CMK (cell line): ENCODE results near the gene SLCO2A1.
"Not testable (repeated sequence)": the region's sequence is repeated elsewhere in the genome, so short reads cannot be mapped to it uniquely, and the experiment has no call there.

Experiments used
- DNase-seq: peaks from one replicate; pipeline ENCODE4 v3.0.0-alpha.2; 2010; ENCODE audit warnings: low read depth

The SLCO2A1 gene

GRCh38 chr3:134029734-134030378, at the start of gene SLCO2A1:
Gene SLCO2A1 (minus strand): TSS chr3:134029925. CDS start chr3:134029802, 123 bp downstream.
- no peak for DNase-seq

GRCh38 chr3:134079111-134079547, 49.4 kb upstream of the SLCO2A1 start:
- DNase-seq: no peak

GRCh38 chr3:134078169-134078831, 48.6 kb upstream of the SLCO2A1 start:
- no peak for DNase-seq

DNA sequence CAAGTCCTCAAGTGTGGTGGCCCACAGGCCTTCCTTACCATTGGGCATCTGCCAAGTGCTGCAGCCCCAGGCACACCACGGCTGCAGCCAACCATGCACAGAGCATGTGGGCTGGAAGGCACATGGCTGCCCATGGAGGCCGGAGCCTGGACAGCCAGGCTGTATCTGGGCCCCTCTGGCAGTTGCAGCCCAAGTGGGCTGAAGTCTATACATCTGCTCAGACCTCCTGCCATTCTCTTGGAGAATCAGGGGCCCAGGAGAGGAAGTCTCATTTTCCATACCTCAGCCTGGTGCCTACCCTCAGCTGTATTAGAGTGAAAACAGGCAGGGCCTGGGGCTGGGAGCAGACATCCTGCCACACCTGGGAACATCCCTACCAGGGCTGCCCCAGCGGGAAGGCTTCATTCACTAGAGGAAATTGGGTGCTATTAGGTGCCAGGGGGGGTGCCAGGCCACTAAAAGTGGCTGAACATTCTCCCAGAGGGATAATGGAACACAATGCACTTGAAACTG, 48.0 kb upstream of the SLCO2A1 start:
- no peak for DNase-seq

DNA sequence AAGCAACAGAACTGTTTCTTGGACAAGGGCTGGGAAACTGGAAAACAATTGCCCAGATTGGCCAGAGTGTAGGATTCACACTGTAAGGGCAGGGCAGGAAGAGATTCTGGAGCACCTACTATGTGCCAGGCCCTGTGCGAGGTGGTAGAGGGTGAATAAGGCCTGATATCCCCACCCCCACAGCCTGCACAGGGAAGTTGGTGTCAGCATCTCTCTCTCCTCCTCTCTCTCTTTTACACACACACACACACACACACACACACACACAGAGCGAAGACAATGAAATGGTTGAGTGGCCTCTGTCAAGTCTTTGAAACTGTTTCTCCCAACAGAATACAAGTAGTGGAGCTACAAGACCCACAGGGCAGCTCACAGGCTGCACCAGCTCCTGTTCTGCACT, 47.1 kb upstream of the SLCO2A1 start:
- no peak for DNase-seq

DNA sequence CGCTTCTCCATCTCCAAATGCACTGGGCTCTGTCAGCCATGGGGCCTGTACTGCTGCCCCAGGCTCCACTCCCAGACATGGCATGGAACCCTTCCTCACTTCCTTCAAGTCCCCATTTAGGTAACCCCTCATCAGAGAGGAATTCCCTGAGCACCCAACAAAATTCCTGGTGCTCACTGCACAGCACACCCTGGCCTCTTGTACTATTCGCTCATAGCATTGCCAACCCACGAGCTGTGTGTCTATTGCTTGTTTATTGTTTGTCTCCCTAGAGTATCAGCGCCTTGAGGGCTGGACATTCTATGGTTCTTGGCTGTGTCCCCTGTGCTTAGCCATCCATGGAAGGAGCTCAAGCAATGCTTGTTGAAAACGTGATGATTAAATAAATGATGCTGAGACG, 46.1 kb upstream of the SLCO2A1 start:
- no peak for DNase-seq

DNA sequence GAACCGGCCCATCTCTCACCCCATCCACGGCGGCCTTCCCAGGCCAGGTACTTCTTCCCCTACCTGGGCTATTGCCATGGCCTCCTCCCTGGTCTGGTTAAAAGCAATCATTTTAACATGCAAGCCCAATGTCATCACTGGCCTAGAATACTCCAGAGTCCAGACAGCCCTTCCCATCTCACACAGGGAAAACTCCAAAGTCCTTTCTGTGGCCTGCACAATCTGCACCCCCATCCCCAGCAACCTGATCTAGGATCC, 45.8 kb upstream of the SLCO2A1 start:
- no peak for DNase-seq

- no peak for DNase-seq
These were observed 45.3 kb upstream of the SLCO2A1 start for GRCh38 chr3:134074790-134075567.

GRCh38 chr3:134074001-134074789, 44.5 kb upstream of the SLCO2A1 start:
- DNase-seq: no peak

GRCh38 chr3:134073583-134073945, 43.8 kb upstream of the SLCO2A1 start:
- no peak for DNase-seq

DNA sequence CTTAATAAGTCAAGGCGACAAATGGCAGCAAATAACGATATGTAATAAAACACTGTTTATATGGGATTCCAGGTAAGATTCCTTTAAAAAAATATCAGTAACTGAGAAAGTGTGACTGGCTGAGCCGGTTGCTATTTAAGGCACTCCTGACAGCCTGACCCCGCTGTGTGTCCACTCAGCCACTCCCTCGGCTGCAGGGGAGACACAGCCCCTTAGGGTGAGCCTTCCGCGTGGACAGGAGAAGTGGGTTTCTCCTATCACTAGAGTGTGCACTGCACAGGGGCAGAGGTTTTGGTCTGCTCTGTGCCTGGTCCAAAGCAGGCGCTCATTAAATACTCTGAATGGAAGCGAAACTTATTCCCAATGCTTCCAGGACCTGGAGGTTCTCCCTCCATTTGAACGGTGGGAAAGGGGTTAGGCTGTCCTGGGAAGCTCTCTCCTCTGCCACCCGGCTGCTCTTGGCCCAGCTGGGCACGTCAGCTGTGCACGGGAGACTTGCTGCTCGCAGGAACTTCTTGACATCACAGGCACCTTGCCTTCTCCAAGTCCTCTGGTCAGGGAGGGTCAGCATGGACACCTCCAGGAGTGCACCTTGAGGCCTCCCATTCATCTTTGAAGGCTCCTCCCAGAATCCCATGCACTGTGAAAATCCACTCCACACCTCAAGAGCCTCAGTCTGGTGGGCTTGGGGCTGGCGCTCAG, 43.3 kb upstream of the SLCO2A1 start:
- no peak for DNase-seq

DNA sequence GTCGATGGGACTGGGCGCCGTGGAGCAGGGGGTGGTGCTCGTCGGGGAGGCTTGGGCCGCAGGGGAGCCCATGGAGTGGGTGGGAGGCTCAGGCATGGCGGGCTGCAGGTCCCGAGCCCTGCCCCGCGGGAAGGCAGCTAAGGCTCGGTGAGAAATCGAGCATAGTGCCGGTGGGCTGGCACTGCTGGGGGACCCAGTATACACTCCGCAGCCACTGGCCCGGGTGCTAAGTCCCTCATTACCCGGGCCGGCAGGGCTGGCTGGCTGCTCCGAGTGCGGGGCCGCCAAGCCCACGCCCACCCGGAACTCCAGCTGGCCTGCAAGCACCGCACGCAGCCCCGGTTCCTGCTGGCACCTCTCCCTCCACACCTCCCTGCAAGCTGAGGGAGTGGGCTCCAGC, 40.6 kb upstream of the SLCO2A1 start:
- not testable (repeated sequence) for DNase-seq

DNA sequence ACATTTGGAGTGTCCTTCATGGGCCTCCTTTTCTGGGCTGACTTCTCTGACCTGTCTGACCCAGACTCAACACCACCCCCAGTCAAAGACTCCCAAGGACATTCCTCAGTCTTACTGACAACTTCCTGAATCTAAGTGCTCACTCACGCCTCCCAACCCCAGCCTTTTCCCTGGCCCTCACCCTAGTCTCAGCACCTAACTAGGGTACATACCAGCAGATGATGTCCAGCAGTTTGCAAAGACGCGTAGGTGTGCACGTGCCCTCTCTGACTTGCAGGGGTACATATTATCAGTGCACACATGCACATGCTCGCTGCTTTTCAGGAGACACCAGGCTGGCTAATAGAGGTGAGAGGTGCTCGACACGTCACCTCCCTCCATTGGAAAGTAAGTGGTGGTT, 38.7 kb upstream of the SLCO2A1 start:
- no peak for DNase-seq

DNA sequence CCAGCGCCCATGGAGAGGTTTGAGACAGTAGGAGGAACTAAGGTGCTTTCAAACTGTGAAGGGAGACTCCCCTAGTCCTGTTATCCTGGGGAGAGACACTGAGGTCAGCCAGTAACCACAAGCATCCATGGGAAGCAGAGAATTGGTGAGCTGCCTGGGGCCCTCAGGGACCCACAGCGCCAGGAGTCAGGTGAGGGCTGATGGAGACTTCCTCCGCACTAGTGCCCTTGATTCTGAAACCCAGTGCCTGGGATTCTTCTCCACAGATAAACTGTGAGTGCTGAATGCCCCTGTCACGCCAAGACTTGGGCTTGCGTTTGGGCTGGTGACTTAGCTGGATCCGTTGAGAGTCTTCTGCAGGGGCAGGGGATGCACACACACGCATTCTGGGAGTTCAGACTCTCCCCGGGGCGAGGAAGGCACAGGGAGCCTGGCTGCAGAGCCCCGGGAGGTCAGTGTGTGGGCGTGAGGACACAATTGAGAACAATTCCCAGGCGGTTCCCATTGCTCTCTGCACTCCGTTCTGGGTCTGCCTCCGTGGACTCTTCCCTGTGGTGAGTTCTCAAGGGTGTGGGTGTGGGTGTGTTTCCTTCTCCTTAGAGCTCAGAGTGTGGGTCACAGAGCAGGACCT, 37.9 kb upstream of the SLCO2A1 start:
- DNase-seq: no peak

DNA sequence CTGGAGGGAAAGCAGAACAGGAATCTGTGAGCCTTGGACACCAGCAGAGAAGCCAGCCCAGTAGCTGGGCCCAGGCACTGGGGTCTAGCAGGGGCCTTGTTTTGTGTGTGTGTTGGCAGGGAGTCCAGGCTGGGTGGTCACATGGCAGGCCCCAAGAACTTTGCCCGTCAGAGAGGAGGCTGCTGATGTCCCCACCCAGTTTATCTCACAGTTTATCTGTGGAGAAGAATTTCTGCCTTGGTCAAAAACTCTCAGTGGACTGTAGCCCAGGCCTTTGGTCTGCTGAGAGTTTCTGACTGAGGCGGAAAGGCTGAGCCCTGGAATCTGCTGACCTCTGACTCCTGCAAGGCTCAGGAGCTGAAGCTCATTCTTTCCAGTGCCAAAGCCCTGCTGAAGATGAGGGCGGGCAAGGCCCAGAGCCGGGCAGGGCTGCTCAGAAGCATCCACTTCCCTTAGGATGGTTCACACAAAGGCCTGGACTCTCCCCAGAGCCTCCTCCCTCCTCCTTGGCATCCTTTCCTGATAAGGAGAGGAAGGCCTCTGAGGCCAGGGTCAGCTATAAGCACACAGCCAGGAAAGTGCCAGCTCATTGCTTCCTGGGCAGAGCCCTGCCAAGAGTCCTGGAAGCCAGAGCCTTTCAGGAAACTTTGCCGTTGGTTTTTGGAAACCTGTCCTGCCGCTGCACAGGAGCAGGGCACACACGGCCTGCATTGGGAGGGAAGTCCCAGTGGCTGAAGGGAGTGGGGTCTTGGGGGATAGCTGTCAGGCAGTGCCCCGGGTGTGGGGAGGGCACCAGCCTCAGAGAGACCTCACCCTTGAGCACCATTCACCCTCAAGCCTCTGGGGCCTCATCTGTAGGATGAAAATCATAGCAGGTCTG, 37.2 kb upstream of the SLCO2A1 start:
- DNase-seq: no peak

GRCh38 chr3:134066158-134066541, 36.4 kb upstream of the SLCO2A1 start:
- no peak for DNase-seq

DNA sequence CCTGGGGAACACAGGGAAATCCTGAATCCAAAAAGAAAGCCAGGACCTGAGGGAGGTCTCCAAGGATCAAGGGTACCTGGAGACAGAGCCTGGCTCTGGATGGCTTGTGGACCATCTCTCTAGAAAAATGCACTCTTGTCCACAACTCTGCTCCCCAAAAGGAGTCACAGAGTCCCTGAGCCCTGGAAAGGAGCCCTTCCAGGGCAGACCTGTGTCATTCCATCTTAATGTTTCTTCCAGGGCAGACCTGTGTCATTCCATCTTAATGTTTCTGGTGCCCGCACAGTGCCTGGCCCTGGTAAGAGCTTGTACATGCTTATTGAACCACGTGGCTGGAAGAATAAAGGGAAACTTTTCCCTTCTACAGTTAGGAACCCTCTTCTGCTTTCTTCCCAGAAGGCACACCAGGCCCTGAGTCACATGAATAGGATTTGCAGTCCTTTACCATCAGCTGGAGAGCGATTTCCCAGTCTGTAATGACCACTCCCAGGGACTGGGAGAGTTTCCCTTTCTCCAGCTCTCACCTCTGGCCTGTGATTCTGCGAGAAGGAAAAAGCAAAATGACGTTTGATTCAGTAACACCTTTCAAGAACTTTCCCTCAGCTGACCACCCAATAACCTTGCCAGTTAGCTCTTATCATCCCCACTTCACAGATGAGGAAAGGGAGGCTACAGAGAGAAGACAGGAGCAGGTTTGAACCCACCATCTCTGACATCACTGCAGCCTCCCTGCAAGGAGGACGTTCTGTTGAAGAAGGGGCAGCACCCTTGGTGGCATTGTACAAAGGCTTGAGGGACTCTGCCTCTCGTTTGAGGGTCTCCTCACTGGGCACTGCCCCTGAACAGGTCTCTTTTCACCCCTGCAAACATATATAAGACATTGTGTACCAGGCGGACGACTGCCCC, 35.8 kb upstream of the SLCO2A1 start:
- DNase-seq: no peak

DNA sequence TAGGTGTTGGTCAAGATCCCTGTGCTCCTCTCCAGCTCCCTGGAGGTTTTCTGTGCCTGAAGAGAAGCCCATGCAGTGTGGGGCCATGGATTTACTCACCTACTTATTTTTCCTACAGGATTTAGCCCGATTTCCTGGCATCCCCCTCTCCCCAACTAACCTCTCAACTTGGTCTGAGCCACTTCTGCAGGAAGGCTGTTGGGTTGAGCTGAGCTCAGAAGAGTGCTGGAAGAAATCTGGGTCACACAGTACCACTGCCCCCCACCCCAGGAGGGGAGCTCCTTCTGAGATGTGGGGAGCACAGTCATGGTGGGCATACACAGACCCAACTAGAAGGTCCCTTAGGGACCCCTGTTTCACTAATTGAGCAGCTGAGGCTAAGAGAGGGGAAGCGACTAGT, 34.4 kb upstream of the SLCO2A1 start:
- DNase-seq: no peak

GRCh38 chr3:134061401-134061800, 31.7 kb upstream of the SLCO2A1 start:
- DNase-seq: no peak
